ENCODE data around the gene FIGNL2. TPM values are rescaled to one million over a fixed set of nuclear protein-coding genes. Genes with fewer than 3 reads are reported as not detected.

Gene FIGNL2
- total RNA-seq, 1 donor from 2014 or later, result not detected

- H3K4me1 ChIP-seq, result peaks cover 11% of the 10 kb centered on the region
Observed at GRCh38 chr12:51891843-51892242, 43.3 kb upstream of the FIGNL2 start.

DNA sequence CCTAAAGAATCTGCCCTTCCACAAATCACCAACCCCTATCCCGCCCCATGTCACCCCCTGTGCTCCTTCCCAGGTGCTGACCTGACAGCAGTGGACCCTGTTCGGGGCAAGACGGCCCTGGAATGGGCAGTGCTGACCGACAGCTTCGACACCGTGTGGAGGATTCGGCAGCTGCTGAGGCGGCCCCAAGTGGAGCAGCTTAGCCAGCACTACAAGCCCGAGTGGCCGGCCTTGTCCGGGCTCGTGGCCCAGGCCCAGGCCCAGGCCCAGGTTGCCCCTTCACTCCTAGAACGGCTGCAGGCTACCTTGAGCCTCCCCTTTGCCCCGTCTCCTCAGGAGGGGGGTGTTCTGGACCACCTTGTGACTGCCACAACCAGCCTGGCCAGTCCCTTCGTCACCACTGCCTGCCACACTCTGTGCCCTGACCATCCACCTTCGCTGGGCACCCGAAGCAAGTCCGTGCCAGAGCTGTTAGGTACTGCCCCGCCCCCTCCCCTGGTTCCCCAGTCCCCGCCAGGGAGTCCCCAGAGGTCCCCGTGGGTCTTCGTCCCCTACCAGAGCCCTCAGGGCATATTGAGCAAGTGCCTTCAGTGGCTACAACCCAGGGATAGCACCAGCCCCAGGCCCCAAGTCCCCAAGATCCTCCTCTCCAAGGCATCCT, 42.1 kb upstream of the FIGNL2 start:
- H3K27me3 ChIP-seq, result no peaks in the 10 kb centered on the region
- intact Hi-C loops (cut with DNase I), result loop anchor here (5.0 kb wide), 1 partner anchor 92 kb away; no protein-coding TSS in a partner anchor
- no peak for DNase-seq (ENCODE audit: extremely low spot score in 2 of 2)

More at GRCh38 chr12:51891843-51892242, 43.3 kb upstream of the FIGNL2 start:
- Histone ChIP-seq H3K9me3 (no peaks in the 10 kb centered on the region), H3K27me3 (no peaks in the 10 kb centered on the region), H3K36me3 (no peaks in the 10 kb centered on the region), H3K4me3 (no peak overlapping the region), H3K27ac (no peak overlapping the region)
- TF ChIP-seq, protein P1, sequence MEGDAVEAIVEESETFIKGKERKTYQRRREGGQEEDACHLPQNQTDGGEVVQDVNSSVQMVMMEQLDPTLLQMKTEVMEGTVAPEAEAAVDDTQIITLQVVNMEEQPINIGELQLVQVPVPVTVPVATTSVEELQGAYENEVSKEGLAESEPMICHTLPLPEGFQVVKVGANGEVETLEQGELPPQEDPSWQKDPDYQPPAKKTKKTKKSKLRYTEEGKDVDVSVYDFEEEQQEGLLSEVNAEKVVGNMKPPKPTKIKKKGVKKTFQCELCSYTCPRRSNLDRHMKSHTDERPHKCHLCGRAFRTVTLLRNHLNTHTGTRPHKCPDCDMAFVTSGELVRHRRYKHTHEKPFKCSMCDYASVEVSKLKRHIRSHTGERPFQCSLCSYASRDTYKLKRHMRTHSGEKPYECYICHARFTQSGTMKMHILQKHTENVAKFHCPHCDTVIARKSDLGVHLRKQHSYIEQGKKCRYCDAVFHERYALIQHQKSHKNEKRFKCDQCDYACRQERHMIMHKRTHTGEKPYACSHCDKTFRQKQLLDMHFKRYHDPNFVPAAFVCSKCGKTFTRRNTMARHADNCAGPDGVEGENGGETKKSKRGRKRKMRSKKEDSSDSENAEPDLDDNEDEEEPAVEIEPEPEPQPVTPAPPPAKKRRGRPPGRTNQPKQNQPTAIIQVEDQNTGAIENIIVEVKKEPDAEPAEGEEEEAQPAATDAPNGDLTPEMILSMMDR (IDR thresholded peaks at IDR 0.05), result no peak
- TF ChIP-seq POLR2AphosphoS5 (IDR thresholded peaks at IDR 0.05; ENCODE audit: insufficient read depth in 1 of 2, low read depth in 1 of 2), result no peak
- DNase-seq (ENCODE audit: extremely low spot score in 2 of 2), result no peak
- intact Hi-C loops (cut with DNase I), result loop anchor here (5.0 kb wide), 1 partner anchor 90 kb away; no protein-coding TSS in a partner anchor

DNA sequence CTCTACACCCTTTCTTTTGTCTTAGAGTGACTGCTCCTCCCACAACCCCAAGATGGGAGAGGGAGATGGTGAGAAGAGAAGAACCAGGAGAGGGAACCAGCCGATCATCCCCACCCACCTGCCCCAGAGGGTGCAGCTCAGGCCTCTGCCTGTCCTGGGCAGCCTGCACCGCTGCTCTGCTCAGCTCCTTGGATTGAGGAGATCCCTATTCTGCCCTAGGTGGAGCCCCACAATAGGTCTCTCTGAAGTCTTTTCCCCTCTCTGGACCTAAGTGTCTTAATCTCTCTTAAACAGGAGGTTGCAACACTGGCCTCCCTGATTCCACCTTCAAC, 41.6 kb upstream of the FIGNL2 start:
- intact Hi-C loops (cut with DNase I), result loop anchor here (5.0 kb wide), 1 partner anchor 92 kb away; no protein-coding TSS in a partner anchor
- no peaks in the 10 kb centered on the region for H3K36me3 ChIP-seq
- H3K9me3 ChIP-seq, result no peaks in the 10 kb centered on the region
- H3K27me3 ChIP-seq, result no peaks in the 10 kb centered on the region
- no peak overlapping the region for H3K4me3 ChIP-seq
- DNase-seq (ENCODE audit: extremely low spot score in 2 of 2), result no peak
- TF ChIP-seq, protein P1 (IDR thresholded peaks at IDR 0.05), result no peak
- TF ChIP-seq POLR2A (IDR thresholded peaks at IDR 0.05), result no peak
- H3K27ac ChIP-seq, result no peak overlapping the region
- H3K4me1 ChIP-seq, result peaks cover 18% of the 10 kb centered on the region

More for the DNA sequence above, 42.1 kb upstream of the FIGNL2 start:
- Histone ChIP-seq H3K4me3 (no peak overlapping the region), H3K36me3 (no peaks in the 10 kb centered on the region), H3K27ac (no peak overlapping the region), H3K4me1 (peaks cover 18% of the 10 kb centered on the region), H3K9me3 (no peaks in the 10 kb centered on the region)
- TF ChIP-seq, protein P1 (IDR thresholded peaks at IDR 0.05), result no peak
- no peak for TF ChIP-seq POLR2AphosphoS5 (IDR thresholded peaks at IDR 0.05; ENCODE audit: insufficient read depth in 1 of 2, low read depth in 1 of 2)
- TF ChIP-seq POLR2A (IDR thresholded peaks at IDR 0.05), result no peak

- no peaks in the 10 kb centered on the region for H3K27me3 ChIP-seq
- no peak for DNase-seq (ENCODE audit: extremely low spot score in 2 of 2)
- intact Hi-C loops (cut with DNase I), result loop anchor here (5.0 kb wide), 1 partner anchor 93 kb away; no protein-coding TSS in a partner anchor
- no peaks in the 10 kb centered on the region for H3K9me3 ChIP-seq
- H3K4me3 ChIP-seq, result no peak overlapping the region
- H3K27ac ChIP-seq, result no peak overlapping the region
- TF ChIP-seq POLR2AphosphoS5 (IDR thresholded peaks at IDR 0.05; ENCODE audit: insufficient read depth in 1 of 2, low read depth in 1 of 2) (no peak), POLR2A (IDR thresholded peaks at IDR 0.05) (no peak)
- TF ChIP-seq, protein P1 (IDR thresholded peaks at IDR 0.05), result no peak
- H3K36me3 ChIP-seq, result no peaks in the 10 kb centered on the region
- peaks cover 18% of the 10 kb centered on the region for H3K4me1 ChIP-seq
Observed at GRCh38 chr12:51889216-51890132, 41.0 kb upstream of the FIGNL2 start.

Measured in vagina (tissue), 2 donors.